SK-N-MC (cell line): ENCODE results near the gene ZNF277.

Experiments
- DNase-seq: peaks from one replicate; pipeline ENCODE4 v3.0.0-alpha.2; 2011; ENCODE audit warnings: low read depth, low spot score
- H3K27ac ChIP-seq: fragments of 200-600 bp; sonication (generic); 2 replicates; pipeline ENCODE4 v1.5.1; 2016; ENCODE audit warnings: mixed run types
- H3K36me3 ChIP-seq: fragments of 200-600 bp; sonication (generic); 2 replicates; pipeline ENCODE4 v1.6.1; 2017; ENCODE audit warnings: antibody characterized with exemption, low read length, mixed read lengths; ENCODE audit not compliant: insufficient read depth
- H3K4me3 ChIP-seq: fragments of 200-600 bp; sonication (generic); 2 replicates; pipeline ENCODE4 v1.5.1; 2016
- H3K9ac ChIP-seq: fragments of 200-600 bp; sonication (generic); 2 replicates; pipeline ENCODE4 v1.8.0; 2017; ENCODE audit warnings: mixed run types, mixed read lengths; ENCODE audit not compliant: insufficient read length
- H3K9me3 ChIP-seq: fragments of 200-600 bp; sonication (generic); 2 replicates; pipeline ENCODE4 v1.6.1; 2017; ENCODE audit warnings: low read depth, mild to moderate bottlenecking, antibody characterized with exemption, low read length, moderate library complexity, mixed read lengths
- EZH2 ChIP-seq: fragments of 200-600 bp; sonication (generic); IDR thresholded peaks from one replicate; pipeline ENCODE4 v1.6.1; 2017; ENCODE audit warnings: antibody characterized with exemption
- FOXP2 ChIP-seq: optimal IDR thresholded peaks from 2 replicates; pipeline ENCODE3; 2011; ENCODE audit warnings: mild to moderate bottlenecking, moderate library complexity; ENCODE audit not compliant: insufficient read depth; ENCODE audit errors: extremely low read length, control extremely low read depth
- POLR2AphosphoS5 ChIP-seq: IDR thresholded peaks from 2 replicates; pipeline ENCODE4 v1.6.1; 2012; ENCODE audit warnings: mild to moderate bottlenecking, low read depth, low read length, borderline replicate concordance

The ZNF277 gene

DNA sequence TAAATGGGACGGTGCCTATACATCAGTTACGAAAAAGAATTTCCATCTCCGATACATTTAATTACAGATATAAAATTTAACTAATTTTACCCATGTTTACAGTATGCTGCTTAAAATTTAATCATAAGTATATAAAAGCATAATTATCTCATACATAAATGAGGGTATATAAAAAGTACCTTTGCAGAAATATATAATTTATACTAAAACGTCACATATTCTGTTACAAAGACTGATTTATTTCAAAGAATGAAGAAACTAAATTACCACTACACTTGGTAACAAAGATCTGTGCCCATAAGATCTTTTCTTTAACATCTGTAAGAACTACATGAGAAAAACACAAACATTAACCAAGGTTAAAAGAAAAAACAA lies 3.1 kb upstream of the ZNF277 start:
- Histone ChIP-seq H3K27ac (no peak overlapping the region), H3K4me3 (no peak overlapping the region), H3K9ac (no peak overlapping the region), H3K9me3 (no peaks in the 10 kb centered on the region), H3K36me3 (no peaks in the 10 kb centered on the region)
- TF ChIP-seq FOXP2 (no peak), EZH2 (no peak), POLR2AphosphoS5 (no peak)
- DNase-seq: no peak

DNA sequence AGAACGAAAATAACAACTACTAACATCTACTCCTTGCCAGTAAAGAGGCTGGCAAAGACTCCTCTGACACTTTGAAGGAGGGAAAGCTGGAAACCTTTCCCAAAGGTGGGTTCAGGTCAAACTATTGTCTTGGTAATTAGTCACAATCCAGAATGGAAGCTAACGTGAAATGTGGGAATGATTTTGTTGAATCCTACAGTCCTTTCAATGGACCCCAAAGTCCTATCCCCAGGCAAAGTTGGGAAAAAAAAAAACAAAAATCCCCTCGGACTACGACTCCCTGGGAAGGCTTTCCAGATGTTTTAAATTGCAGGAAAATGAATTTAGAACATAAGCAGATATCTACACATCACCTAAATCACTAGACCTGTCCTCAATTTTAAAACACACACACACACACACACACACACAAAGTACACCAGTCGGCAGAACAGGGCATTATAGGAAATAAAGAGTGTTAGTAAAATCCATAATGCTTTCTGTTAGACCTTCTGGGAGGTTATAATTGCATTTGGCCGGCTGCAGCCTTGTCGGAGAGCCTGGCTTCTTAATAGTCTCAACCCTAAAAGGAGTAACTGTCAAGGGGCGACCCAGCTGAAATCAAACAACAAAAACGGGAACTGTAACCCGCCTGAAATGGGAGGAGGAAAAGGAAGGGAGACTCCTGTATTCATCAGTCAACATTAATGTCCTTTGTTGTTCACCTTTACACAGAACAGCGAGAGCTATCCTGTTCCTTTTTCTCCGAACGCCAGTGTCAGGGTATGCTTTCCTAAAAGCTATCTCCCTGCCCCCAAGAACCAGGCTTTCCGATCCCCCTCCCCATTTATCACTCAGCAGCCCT lies 1.8 kb upstream of the ZNF277 start:
- H3K9ac ChIP-seq: peak overlapping the region; percentile 57
- no peak for TF ChIP-seq POLR2AphosphoS5
- H3K27ac ChIP-seq: no peak overlapping the region
- no peaks in the 10 kb centered on the region for H3K9me3 ChIP-seq
- no peaks in the 10 kb centered on the region for H3K36me3 ChIP-seq
- peak overlapping the region; percentile 100 for H3K4me3 ChIP-seq
- DNase-seq: no peak

DNA sequence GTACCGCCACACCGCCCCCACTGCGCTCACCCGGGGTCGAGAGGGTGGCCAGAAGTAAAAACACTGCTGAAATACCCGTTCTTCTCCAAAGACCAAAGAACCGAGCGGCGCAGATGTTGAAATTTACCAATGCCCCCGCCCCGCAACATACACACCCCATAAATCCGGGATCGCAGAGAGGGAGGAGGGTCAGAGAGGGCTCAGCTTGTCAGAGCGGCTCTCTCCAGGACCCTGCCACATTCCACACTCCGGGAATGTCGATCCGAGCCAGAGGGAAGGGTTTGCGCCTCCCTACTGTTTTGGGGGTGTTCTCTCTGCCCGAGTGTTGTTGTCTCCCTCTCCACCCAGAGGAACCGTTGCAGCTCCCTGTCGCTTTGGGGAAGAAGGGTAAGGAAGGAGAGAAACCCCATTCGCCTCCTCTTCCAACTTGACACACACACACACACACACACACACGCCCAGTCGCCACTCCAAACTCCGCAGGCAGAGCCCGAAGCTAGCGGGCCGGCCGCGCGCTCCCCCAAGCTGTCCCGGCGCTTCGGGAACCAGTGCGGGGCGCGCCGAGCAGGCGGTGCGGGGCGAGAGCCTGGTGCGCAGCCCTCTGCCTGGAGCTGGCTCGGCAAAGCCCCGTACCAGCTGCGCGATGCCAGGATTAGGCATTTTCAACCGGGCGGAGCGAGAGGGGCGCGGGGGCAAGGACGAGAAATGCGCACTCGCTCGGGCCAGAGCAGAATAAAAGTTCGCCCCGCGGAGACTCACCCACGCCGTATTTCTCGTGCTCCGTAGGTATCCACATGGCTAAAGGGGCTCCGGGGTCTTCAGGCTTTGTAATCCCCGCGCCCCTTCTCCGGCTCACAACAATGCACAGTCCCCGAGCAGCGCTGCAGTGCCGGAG lies 905 bp upstream of the ZNF277 start:
- H3K27ac ChIP-seq: no peak overlapping the region

DNA sequence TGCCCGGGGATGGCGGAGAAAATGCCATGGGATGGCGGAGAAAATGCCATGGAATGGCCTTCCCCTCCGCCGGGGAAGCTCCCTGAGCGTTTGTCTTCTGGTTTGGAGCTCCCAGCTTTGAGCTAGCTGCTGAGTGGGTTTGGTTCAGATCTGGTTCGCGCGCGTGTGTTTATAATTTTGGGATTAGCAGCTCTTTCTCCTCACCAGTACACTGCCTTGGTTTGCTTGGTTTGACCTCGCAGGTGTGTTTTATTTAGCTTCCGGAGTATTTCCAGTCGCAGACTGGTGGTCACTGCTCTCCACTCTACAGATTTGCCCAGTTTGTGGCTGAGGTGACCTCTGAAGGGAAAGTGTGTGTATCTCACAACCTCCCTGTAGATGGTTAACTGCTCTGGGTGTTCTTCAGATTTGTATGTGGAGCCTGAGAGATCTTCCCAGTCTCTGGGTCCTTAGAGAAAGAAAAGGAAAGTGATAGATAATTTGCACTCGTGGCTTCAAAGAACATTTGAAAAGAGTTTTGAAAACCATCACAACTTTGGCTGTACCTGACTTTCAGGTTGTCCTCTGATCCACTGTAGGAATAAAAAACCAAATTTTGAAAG lies 597 bp downstream of the ZNF277 start:
- H3K9me3 ChIP-seq: no peaks in the 10 kb centered on the region
- TF ChIP-seq POLR2AphosphoS5: no peak
- no peak for TF ChIP-seq EZH2
- no peak for TF ChIP-seq FOXP2
- H3K36me3 ChIP-seq: no peaks in the 10 kb centered on the region
- H3K4me3 ChIP-seq: peak overlapping the region; percentile 100
- DNase-seq: no peak
- peak overlapping the region; percentile 88 for H3K9ac ChIP-seq
- H3K27ac ChIP-seq: no peak overlapping the region

More for the DNA sequence above, 905 bp upstream of the ZNF277 start:
- TF ChIP-seq FOXP2 (no peak), POLR2AphosphoS5 (no peak), EZH2 (no peak)
- Histone ChIP-seq H3K36me3 (no peaks in the 10 kb centered on the region), H3K9me3 (no peaks in the 10 kb centered on the region), H3K9ac (peak overlapping the region; percentile 57), H3K4me3 (peak overlapping the region; percentile 100)
- no peak for DNase-seq

DNA sequence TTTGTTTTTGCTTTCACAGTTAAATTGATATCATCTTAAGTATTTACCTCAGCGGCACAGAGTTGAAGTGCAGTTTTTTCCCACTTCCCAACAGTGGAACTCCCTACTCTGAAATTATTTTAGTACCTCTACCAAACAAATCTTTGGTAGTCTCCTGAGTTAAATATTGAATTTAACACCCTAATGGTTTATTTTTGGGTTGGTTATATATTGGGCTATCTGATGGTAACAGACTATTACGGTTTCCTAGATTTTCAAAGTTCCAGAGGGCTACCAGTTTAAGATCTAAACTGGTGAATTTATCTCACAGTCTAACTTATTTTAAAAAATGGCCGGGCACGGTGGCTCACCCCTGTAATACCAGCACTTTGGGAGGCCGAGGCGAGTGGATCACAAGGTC lies 1.3 kb downstream of the ZNF277 start:
- TF ChIP-seq EZH2 (no peak), POLR2AphosphoS5 (no peak), FOXP2 (no peak)
- Histone ChIP-seq H3K27ac (no peak overlapping the region), H3K9me3 (no peaks in the 10 kb centered on the region), H3K36me3 (no peaks in the 10 kb centered on the region), H3K4me3 (peak overlapping the region; percentile 100), H3K9ac (peak overlapping the region; percentile 88)
- DNase-seq: no peak

DNA sequence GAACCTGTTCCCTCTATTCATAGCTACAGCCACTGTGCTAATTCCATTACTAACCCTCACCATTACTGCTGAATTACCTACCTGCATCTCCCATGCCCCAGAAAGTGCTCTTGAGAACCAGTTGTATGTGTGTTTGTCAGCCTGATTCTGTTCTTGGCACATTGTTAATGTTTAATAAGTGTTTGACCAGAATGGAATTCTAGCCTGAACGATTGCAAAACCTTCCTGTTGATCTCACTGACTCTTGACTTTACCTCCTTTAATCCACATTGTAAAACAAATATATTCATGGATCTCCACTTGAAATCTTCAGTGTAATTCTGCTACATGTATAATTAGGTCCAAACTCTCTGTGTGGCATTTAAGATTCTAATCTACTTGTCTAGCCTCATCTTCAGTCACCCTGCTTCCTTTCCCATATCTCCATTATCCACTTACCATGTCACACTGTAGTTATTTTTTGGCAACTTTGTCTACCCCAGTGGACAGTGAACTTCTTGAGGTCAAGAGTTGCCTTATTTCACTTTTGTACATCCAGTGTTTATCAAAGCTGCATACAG lies 4.9 kb downstream of the ZNF277 start:
- Histone ChIP-seq H3K9ac (no peak overlapping the region), H3K36me3 (no peaks in the 10 kb centered on the region), H3K27ac (no peak overlapping the region), H3K9me3 (no peaks in the 10 kb centered on the region), H3K4me3 (no peak overlapping the region)
- no peak for DNase-seq
- TF ChIP-seq FOXP2: no peak
- no peak for TF ChIP-seq POLR2AphosphoS5
- no peak for TF ChIP-seq EZH2

DNA sequence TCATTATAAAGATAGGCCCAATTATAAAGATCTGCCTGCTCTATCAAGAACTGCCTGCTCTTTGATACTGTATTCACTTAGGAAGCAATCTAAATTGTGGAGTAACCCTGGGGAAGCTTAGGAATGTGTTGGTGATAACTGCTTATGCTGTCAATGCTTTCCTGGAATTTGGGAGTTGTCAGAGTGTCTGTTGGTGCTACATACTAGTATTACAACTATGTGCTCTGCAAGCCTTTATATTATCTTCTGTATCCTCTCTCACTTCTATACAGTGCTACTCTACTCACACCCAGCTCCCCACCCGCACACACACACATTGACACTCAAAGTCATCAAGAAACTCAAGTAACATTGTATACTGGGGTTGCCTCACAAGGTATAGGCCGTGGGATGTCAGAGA lies 6.1 kb downstream of the ZNF277 start:
- no peak for DNase-seq
- Histone ChIP-seq H3K27ac (no peak overlapping the region), H3K4me3 (no peak overlapping the region), H3K9me3 (no peaks in the 10 kb centered on the region), H3K36me3 (no peaks in the 10 kb centered on the region), H3K9ac (no peak overlapping the region)
- TF ChIP-seq POLR2AphosphoS5 (no peak), EZH2 (no peak), FOXP2 (no peak)

DNA sequence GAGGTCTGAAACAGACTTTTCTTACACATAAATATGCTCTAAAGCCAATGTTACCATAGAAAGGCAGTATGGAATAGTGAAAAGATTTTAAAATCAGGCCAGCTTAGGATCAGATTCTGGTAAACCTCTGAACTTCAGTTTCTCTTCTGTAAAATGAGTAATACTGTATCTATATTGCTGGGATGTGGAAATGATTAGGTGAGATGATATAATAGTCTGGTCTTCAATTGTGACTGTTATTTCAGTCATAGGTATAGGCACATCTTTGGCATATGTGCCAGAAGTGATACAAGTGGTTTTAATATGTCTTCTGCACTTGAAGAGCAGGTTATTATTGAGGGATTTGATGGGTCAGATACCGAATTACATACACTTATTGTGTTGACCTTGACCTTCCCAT lies 7.2 kb downstream of the ZNF277 start:
- no peak overlapping the region for H3K9ac ChIP-seq
- DNase-seq: no peak

More for the DNA sequence above, 7.2 kb downstream of the ZNF277 start:
- no peak for TF ChIP-seq FOXP2
- no peak for TF ChIP-seq POLR2AphosphoS5
- TF ChIP-seq EZH2: no peak
- H3K4me3 ChIP-seq: no peak overlapping the region
- H3K36me3 ChIP-seq: no peaks in the 10 kb centered on the region
- no peaks in the 10 kb centered on the region for H3K9me3 ChIP-seq
- no peak overlapping the region for H3K27ac ChIP-seq
